Measurements from ENCODE around the gene CAVIN2. TPM values are rescaled to one million over a fixed set of nuclear protein-coding genes. Genes with fewer than 3 reads are reported as not detected.

Gene CAVIN2
- total RNA-seq, 4 donors from 2014 or later: 90.6 to 179 (median 120) TPM

DNA sequence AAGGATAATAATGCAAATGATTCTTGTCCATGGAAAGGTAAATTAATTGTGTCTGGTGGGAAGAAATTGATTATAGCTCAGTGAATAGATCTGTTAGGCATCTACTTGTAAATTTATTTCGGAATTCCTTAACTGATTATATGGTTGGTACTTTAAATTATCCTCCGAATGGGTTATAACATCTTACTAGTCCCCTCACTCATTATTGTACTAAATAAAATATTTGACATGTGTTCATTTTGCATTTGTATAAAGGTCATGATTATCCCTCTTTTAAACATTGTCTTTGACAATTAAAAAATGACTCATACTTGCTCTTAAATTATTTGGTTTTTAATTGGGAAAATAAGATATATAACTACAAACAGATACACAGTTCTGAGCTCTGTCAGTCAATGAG is 47.4 kb downstream of the CAVIN2 start:
- WGBS: 91% methylated on average over 2 of the region's 2 CpGs
- intact Hi-C loops (cut with DNase I): no loop called here
- TF ChIP-seq POLR2AphosphoS5 (IDR thresholded peaks at IDR 0.05) (no peak), EP300 (IDR thresholded peaks at IDR 0.05) (no peak), POLR2A (IDR thresholded peaks at IDR 0.05; ENCODE audit: low read depth) (no peak)
- TF ChIP-seq, protein P1, sequence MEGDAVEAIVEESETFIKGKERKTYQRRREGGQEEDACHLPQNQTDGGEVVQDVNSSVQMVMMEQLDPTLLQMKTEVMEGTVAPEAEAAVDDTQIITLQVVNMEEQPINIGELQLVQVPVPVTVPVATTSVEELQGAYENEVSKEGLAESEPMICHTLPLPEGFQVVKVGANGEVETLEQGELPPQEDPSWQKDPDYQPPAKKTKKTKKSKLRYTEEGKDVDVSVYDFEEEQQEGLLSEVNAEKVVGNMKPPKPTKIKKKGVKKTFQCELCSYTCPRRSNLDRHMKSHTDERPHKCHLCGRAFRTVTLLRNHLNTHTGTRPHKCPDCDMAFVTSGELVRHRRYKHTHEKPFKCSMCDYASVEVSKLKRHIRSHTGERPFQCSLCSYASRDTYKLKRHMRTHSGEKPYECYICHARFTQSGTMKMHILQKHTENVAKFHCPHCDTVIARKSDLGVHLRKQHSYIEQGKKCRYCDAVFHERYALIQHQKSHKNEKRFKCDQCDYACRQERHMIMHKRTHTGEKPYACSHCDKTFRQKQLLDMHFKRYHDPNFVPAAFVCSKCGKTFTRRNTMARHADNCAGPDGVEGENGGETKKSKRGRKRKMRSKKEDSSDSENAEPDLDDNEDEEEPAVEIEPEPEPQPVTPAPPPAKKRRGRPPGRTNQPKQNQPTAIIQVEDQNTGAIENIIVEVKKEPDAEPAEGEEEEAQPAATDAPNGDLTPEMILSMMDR (IDR thresholded peaks at IDR 0.05): no peak
- H3K27me3 ChIP-seq: no peaks in the 10 kb centered on the region
- no peak for DNase-seq (ENCODE audit: extremely low spot score)
- no peaks in the 10 kb centered on the region for H3K36me3 ChIP-seq
- no peaks in the 10 kb centered on the region for H3K9me3 ChIP-seq
- H3K27ac ChIP-seq (replicated peaks in 1 of 4): no peak overlapping the region
- H3K4me3 ChIP-seq: no peak overlapping the region
- H3K4me1 ChIP-seq: no peaks in the 10 kb centered on the region

DNA sequence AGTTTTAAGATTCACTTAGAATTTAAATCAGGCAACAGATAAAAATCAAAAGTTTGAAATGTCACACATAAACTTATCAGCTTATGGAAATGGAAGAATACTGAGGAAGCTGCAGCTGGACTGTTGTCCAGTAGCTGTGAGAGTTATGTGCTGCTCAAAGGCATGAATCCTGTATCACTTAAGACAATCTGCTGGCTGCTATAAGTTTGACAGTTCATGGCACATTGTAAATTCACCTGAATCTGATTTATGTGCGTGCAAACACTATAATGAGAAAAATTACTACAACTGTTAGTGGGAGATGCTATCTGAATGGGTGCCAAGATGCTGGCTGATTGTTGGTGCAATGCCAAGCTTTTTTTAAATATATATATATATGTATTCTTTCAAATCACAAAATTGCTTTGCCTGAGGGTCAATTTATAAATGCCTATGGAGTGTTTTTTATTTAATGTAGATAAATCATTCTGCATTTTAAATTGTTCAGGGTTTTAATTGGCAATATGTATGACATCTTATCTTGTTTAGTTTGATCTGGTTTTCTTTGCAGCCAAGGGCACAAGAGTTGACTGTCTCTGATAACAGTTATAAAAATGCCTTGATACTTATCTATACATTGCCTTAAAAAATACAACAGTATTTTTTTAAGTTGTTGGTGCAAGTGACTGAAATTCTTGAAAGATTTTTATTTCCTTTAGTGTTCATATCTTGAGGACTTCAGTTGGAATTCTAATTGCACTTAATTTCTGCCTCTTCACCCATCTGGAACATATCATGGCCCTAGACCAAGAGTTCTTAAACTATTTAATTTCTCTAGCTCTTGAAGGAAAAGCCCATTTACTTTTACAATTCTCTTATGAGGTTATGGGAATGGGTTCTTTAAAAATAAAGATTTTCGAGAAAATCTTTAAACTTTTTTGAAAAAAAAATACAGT is 48.7 kb downstream of the CAVIN2 start:
- no peaks in the 10 kb centered on the region for H3K36me3 ChIP-seq
- DNase-seq (ENCODE audit: extremely low spot score): no peak
- peaks cover 0 to under 1% (median 0%) of the 10 kb centered on the region in 4 donors for H3K9me3 ChIP-seq
- H3K4me3 ChIP-seq: no peak overlapping the region
- intact Hi-C loops (cut with DNase I): no loop called here
- TF ChIP-seq POLR2A (IDR thresholded peaks at IDR 0.05; ENCODE audit: low read depth): no peak
- TF ChIP-seq POLR2AphosphoS5 (IDR thresholded peaks at IDR 0.05): no peak
- no peak for TF ChIP-seq EP300 (IDR thresholded peaks at IDR 0.05)
- TF ChIP-seq, protein P1 (IDR thresholded peaks at IDR 0.05): no peak
- H3K4me1 ChIP-seq: no peaks in the 10 kb centered on the region
- H3K27me3 ChIP-seq: no peaks in the 10 kb centered on the region
- no peak overlapping the region for H3K27ac ChIP-seq (replicated peaks in 1 of 4)
- WGBS: 67% methylated on average over 2 of the region's 2 CpGs

DNA sequence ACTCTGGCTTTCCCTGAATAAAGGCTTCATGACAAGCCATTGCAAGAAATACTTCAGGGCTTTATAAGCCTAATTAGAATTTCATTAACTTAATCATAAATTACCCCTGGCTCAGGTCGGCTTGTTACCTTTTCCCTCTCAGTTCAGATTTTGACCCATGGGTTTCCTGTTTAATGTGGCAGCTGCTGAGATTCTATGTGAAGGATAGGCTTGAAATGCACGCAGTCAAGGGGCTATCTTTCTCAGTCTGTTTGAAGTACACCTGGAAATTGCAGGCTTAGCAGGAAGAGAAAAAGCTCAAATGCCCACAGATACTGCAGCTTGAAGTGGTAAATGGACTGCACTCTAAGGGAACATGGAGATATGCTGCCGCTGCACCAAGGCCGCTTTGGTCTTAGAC is 49.4 kb downstream of the CAVIN2 start:
- TF ChIP-seq POLR2AphosphoS5 (IDR thresholded peaks at IDR 0.05): no peak
- TF ChIP-seq, protein P1 (IDR thresholded peaks at IDR 0.05): no peak
- no peak for TF ChIP-seq EP300 (IDR thresholded peaks at IDR 0.05)
- no peak for TF ChIP-seq POLR2A (IDR thresholded peaks at IDR 0.05; ENCODE audit: low read depth)
- intact Hi-C loops (cut with DNase I): no loop called here
- Histone ChIP-seq H3K4me3 (no peak overlapping the region), H3K9me3 (peaks cover 0 to 5% (median 0%) of the 10 kb centered on the region in 4 donors), H3K4me1 (no peaks in the 10 kb centered on the region), H3K27me3 (no peaks in the 10 kb centered on the region), H3K27ac (replicated peaks in 1 of 4) (no peak overlapping the region), H3K36me3 (no peaks in the 10 kb centered on the region)
- 86% methylated on average over 4 of the region's 4 CpGs for WGBS
- no peak for DNase-seq (ENCODE audit: extremely low spot score)

DNA sequence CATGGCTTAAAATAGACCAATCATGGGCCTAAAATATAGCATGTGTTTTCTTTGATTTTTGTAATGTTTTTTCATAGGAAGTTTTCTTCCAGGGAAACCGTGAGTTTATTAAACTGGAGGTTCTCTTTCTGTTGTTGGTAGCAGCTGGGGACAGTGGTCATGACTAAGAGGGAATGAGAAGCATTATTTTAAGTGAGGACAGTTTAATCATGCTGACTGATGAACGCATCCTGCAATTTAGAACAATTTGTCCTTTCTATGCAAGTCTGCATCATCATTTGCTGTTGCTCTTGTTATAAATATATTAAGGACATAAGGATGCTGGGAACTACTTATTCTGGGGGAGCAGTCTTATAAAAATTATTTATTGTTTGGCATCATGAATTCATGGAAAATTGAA is 51.2 kb downstream of the CAVIN2 start:
- intact Hi-C loops (cut with DNase I): no loop called here
- WGBS: 91% methylated on average over 2 of the region's 2 CpGs

More for the DNA sequence above, 51.2 kb downstream of the CAVIN2 start:
- TF ChIP-seq POLR2AphosphoS5 (IDR thresholded peaks at IDR 0.05) (no peak), EP300 (IDR thresholded peaks at IDR 0.05) (no peak), POLR2A (IDR thresholded peaks at IDR 0.05; ENCODE audit: low read depth) (no peak)
- TF ChIP-seq, protein P1 (IDR thresholded peaks at IDR 0.05): no peak
- no peak for DNase-seq (ENCODE audit: extremely low spot score)
- H3K4me1 ChIP-seq: no peaks in the 10 kb centered on the region
- no peak overlapping the region for H3K27ac ChIP-seq (replicated peaks in 1 of 4)
- H3K36me3 ChIP-seq: no peaks in the 10 kb centered on the region
- H3K27me3 ChIP-seq: no peaks in the 10 kb centered on the region
- peaks cover 0 to 5% (median 0%) of the 10 kb centered on the region in 4 donors for H3K9me3 ChIP-seq
- H3K4me3 ChIP-seq: no peak overlapping the region

Measured in esophagus muscularis mucosa (tissue), 4 donors.